ENCODE results near the gene PHAX. TPM values are rescaled to one million over a fixed set of nuclear protein-coding genes. Genes with fewer than 3 reads are reported as not detected.

The PHAX gene
- total RNA-seq, 1 donor from 2014 or later: 44.7 TPM

- Histone ChIP-seq H3K4me3 (no peak overlapping the region), H3K4me1 (no peaks in the 10 kb centered on the region), H3K27me3 (no peaks in the 10 kb centered on the region), H3K27ac (no peak overlapping the region), H3K9me3 (no peaks in the 10 kb centered on the region), H3K36me3 (no peaks in the 10 kb centered on the region)
- intact Hi-C loops (cut with DNase I): no loop called here
- TF ChIP-seq, protein P1, sequence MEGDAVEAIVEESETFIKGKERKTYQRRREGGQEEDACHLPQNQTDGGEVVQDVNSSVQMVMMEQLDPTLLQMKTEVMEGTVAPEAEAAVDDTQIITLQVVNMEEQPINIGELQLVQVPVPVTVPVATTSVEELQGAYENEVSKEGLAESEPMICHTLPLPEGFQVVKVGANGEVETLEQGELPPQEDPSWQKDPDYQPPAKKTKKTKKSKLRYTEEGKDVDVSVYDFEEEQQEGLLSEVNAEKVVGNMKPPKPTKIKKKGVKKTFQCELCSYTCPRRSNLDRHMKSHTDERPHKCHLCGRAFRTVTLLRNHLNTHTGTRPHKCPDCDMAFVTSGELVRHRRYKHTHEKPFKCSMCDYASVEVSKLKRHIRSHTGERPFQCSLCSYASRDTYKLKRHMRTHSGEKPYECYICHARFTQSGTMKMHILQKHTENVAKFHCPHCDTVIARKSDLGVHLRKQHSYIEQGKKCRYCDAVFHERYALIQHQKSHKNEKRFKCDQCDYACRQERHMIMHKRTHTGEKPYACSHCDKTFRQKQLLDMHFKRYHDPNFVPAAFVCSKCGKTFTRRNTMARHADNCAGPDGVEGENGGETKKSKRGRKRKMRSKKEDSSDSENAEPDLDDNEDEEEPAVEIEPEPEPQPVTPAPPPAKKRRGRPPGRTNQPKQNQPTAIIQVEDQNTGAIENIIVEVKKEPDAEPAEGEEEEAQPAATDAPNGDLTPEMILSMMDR (IDR thresholded peaks at IDR 0.05): no peak
- TF ChIP-seq POLR2A (IDR thresholded peaks at IDR 0.05): no peak
- TF ChIP-seq POLR2AphosphoS5 (IDR thresholded peaks at IDR 0.05; ENCODE audit: insufficient read depth in 1 of 2, low read depth in 1 of 2): no peak
- no peak for DNase-seq (ENCODE audit: extremely low spot score in 2 of 2)
These were observed 49.7 kb downstream of the PHAX start for GRCh38 chr5:126650463-126650862.

DNA sequence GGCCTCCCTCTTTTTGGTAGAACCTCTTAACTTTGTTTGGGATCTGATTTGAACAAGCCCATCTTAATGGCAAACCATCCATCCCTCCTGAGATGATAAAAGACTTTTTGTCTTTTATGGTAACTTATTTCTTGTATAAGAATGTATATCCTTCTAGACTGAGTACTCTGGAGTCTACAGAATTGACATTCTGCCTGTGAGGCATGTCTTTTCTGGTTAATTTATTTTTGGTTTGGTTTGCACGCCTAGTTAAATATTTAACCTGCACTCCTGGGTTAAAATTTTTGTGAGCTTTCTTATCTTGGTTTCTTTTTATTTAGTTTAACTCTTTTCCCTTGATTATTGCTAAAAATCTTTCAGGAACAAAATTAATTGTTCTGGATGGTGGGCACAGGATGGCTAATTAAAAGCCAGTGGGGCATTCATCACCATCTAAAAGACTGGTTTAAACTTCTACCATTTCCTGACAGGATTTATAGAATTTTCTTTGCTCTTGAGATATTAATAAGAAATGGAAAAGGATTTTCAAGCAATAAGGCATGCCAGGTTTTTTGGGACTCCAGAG, 50.3 kb downstream of the PHAX start:
- Histone ChIP-seq H3K4me1 (no peaks in the 10 kb centered on the region), H3K27ac (no peak overlapping the region), H3K36me3 (no peaks in the 10 kb centered on the region), H3K9me3 (no peaks in the 10 kb centered on the region), H3K27me3 (no peaks in the 10 kb centered on the region), H3K4me3 (no peak overlapping the region)
- intact Hi-C loops (cut with DNase I): no loop called here
- DNase-seq (ENCODE audit: extremely low spot score in 2 of 2): no peak
- TF ChIP-seq POLR2AphosphoS5 (IDR thresholded peaks at IDR 0.05; ENCODE audit: insufficient read depth in 1 of 2, low read depth in 1 of 2): no peak
- TF ChIP-seq, protein P1 (IDR thresholded peaks at IDR 0.05): no peak
- TF ChIP-seq POLR2A (IDR thresholded peaks at IDR 0.05): no peak

GRCh38 chr5:126656401-126657007, 55.8 kb downstream of the PHAX start:
- Histone ChIP-seq H3K36me3 (no peaks in the 10 kb centered on the region), H3K9me3 (no peaks in the 10 kb centered on the region), H3K27ac (no peak overlapping the region), H3K4me3 (no peak overlapping the region), H3K4me1 (no peaks in the 10 kb centered on the region), H3K27me3 (no peaks in the 10 kb centered on the region)
- intact Hi-C loops (cut with DNase I): no loop called here
- TF ChIP-seq POLR2AphosphoS5 (IDR thresholded peaks at IDR 0.05; ENCODE audit: insufficient read depth in 1 of 2, low read depth in 1 of 2): no peak
- TF ChIP-seq, protein P1 (IDR thresholded peaks at IDR 0.05): peak in 2 of 3 experiments; percentile 47 to 61
- no peak for DNase-seq (ENCODE audit: extremely low spot score in 2 of 2)

DNA sequence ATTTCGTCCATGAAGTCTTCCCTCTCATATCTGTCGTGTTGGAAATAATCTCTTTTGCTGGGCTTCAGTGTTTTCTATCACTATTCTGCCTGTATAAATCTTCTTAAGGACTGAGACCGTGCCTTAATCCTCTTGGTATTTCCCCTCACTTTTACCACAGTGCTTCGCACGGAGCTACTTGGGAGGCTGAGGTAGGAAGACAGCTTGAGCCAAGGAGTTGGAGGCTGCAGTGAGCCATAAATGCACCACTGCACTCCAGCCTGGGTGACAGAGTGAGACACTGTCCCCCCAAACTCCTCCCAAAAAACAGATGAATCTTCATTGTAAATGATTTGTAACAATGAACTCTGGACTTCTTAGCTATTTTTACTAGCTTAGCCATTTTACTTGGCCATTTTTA, 57.8 kb downstream of the PHAX start:
- no peaks in the 10 kb centered on the region for H3K36me3 ChIP-seq
- TF ChIP-seq, protein P1 (IDR thresholded peaks at IDR 0.05): no peak
- TF ChIP-seq POLR2AphosphoS5 (IDR thresholded peaks at IDR 0.05; ENCODE audit: insufficient read depth in 1 of 2, low read depth in 1 of 2): no peak
- TF ChIP-seq POLR2A (IDR thresholded peaks at IDR 0.05): no peak
- H3K4me1 ChIP-seq: no peaks in the 10 kb centered on the region
- H3K4me3 ChIP-seq: no peak overlapping the region
- H3K9me3 ChIP-seq: no peaks in the 10 kb centered on the region
- H3K27ac ChIP-seq: no peak overlapping the region
- intact Hi-C loops (cut with DNase I): no loop called here
- no peaks in the 10 kb centered on the region for H3K27me3 ChIP-seq
- no peak for DNase-seq (ENCODE audit: extremely low spot score in 2 of 2)

DNA sequence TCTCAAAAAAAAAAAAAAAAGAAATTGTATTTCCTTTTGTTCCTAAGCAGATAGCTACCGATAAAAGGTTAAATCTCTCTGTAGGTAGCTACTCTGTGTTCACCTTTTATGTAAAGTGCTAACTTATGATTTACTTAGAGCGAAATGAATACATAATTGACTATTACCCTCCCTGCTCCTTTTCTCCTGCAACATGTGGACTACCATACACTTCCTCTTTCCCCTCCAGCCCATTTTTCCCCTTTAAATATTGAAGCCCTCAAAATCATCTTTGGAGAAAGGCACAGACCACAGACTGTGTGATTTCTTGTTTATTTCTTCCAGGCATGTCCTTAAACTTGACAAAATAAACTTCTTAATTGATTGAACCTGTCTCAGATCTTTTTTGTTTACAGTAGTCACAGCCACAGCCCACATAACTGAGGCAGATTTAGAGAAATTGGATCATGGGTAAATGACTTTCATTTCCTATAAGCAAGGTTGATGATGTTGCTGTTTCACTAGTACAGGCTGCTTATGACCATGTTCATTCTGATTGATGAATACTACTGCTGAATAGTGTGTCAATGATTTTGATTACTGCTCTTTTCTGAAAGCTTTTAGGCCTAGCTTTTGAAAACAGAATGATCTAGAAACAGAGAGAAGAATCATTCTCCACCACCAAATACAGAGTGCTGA, 59.2 kb downstream of the PHAX start:
- no peaks in the 10 kb centered on the region for H3K9me3 ChIP-seq
- H3K27me3 ChIP-seq: no peaks in the 10 kb centered on the region
- no peak for DNase-seq (ENCODE audit: extremely low spot score in 2 of 2)
- H3K4me3 ChIP-seq: no peak overlapping the region
- no peak overlapping the region for H3K27ac ChIP-seq
- no peaks in the 10 kb centered on the region for H3K36me3 ChIP-seq
- TF ChIP-seq POLR2AphosphoS5 (IDR thresholded peaks at IDR 0.05; ENCODE audit: insufficient read depth in 1 of 2, low read depth in 1 of 2) (no peak), POLR2A (IDR thresholded peaks at IDR 0.05) (no peak)
- TF ChIP-seq, protein P1 (IDR thresholded peaks at IDR 0.05): no peak
- intact Hi-C loops (cut with DNase I): no loop called here
- no peaks in the 10 kb centered on the region for H3K4me1 ChIP-seq
